HUES6 (cell line): ENCODE results near the gene PVALB.

Experiments
- H3K27ac ChIP-seq: 2 replicates; pipeline ENCODE4 v1.7.0; 2013; ENCODE audit warnings: low read depth, mild to moderate bottlenecking, low read length, inconsistent platforms
- H3K27me3 ChIP-seq: 2 replicates; pipeline ENCODE4 v1.6.1; 2013; ENCODE audit warnings: low read length; ENCODE audit not compliant: control insufficient read depth, insufficient read depth
- H3K36me3 ChIP-seq: 2 replicates; pipeline ENCODE4 v1.6.1; 2013; ENCODE audit warnings: low read length; ENCODE audit not compliant: control insufficient read depth, insufficient read depth
- H3K4me1 ChIP-seq: 2 replicates; pipeline ENCODE4 v1.6.1; 2013; ENCODE audit warnings: low read length; ENCODE audit not compliant: control insufficient read depth, insufficient read depth
- H3K4me3 ChIP-seq: 2 replicates; pipeline ENCODE4 v1.5.1; 2013; ENCODE audit warnings: low read depth, low read length
- H3K9ac ChIP-seq: one replicate; pipeline ENCODE4 v1.6.1; 2013; ENCODE audit warnings: mild to moderate bottlenecking, low read length
- H3K9me3 ChIP-seq: 2 replicates; pipeline ENCODE4 v1.6.1; 2013; ENCODE audit warnings: low read depth, low read length; ENCODE audit not compliant: control insufficient read depth, insufficient read depth

PVALB gene

GRCh38 chr22:36787204-36787988 lies 29.4 kb downstream of the PVALB start:
- H3K27me3 ChIP-seq, result peaks cover 9% of the 10 kb centered on the region; the same call in 1 of the 2 replicates
- H3K9me3 ChIP-seq, result no peaks in the 10 kb centered on the region
- H3K4me1 ChIP-seq, result no peaks in the 10 kb centered on the region; the same call in 1 of the 2 replicates
- no peak overlapping the region for H3K27ac ChIP-seq
- H3K4me3 ChIP-seq, result no peak overlapping the region
- no peak overlapping the region for H3K9ac ChIP-seq
- H3K36me3 ChIP-seq, result no peaks in the 10 kb centered on the region

DNA sequence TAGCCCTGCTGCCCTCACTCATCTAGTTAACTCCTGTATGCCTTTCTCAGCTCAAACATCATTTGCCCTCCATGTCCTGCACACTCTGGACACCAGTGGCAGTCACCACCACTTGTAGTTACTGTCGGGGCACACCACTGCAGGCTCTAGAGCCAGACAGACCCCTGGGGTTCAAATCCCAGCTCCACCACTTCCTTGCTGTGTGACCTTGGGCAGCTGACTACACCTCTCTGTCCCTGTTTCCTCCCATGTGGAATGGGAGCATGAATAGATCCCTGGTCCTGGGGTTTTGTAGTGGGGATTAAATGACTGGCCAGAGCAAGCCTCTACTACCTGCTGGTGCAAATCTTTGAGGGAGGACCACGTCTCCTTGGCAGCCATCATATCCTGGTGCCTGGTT lies 33.1 kb downstream of the PVALB start:
- Histone ChIP-seq H3K9ac (no peak overlapping the region), H3K4me3 (no peak overlapping the region), H3K4me1 (peaks cover 5% of the 10 kb centered on the region), H3K9me3 (peaks cover 10% of the 10 kb centered on the region; the same call in 1 of the 2 replicates), H3K36me3 (no peaks in the 10 kb centered on the region), H3K27ac (no peak overlapping the region), H3K27me3 (peaks cover 13% of the 10 kb centered on the region; the same call in 1 of the 2 replicates)

- H3K27me3 ChIP-seq, result peaks cover 19% of the 10 kb centered on the region
- peaks cover 5% of the 10 kb centered on the region for H3K4me1 ChIP-seq
- H3K9ac ChIP-seq, result no peak overlapping the region
- no peak overlapping the region for H3K27ac ChIP-seq
- peak overlapping the region; percentile 28; the same call in 1 of the 2 replicates for H3K4me3 ChIP-seq
- no peaks in the 10 kb centered on the region for H3K36me3 ChIP-seq
- peaks cover 28% of the 10 kb centered on the region for H3K9me3 ChIP-seq
These were observed 34.9 kb downstream of the PVALB start for GRCh38 chr22:36781656-36782627.

DNA sequence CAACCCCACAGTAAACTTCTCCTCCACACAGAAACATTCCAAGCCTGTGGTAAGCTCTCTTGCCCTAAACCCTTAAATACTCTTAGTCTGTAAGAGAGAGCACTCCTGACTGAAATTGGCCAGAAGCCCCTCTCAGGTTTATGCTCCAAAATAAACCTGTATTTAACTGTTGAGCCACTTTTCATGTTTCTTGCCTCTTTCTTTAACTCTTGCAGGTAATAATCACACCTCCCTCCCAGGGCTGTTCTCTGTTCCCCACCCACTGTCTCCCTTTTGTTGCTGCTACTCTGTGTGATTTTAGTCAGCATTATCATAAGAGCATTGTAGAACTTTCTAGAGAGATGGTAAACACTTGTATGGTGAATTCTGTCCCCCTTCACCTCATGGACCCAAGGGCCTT lies 38.8 kb downstream of the PVALB start:
- H3K27ac ChIP-seq, result no peak overlapping the region
- peaks cover 19% of the 10 kb centered on the region for H3K27me3 ChIP-seq
- no peak overlapping the region for H3K9ac ChIP-seq
- no peaks in the 10 kb centered on the region for H3K36me3 ChIP-seq
- H3K9me3 ChIP-seq, result peaks cover 28% of the 10 kb centered on the region
- no peak overlapping the region for H3K4me3 ChIP-seq
- H3K4me1 ChIP-seq, result peaks cover 13% of the 10 kb centered on the region

DNA sequence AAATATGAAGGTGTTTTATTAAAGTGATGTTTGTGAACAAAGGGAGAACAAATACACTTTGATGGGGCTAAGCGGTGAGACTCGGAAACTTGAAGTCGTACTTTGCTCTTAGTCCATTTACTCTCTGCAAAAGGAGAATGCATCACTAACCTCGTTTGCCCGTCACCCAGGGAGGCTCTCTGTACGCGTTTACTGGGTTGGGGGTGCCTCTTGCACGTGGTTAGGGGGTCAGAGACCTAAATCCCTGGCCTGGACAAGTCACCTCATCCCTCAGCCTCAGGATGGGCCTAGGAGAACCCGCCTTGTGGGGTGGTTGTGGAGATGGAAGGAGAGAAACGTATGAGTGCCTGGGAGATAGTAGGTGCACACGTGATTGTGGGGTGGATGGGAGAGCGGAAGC lies 40.1 kb downstream of the PVALB start:
- 0 out of 2 replicates have a peak, but pooled peaks cover 5% of the 10 kb centered on the region for H3K36me3 ChIP-seq
- H3K9ac ChIP-seq, result no peak overlapping the region
- H3K27ac ChIP-seq, result no peak overlapping the region
- H3K9me3 ChIP-seq, result peaks cover 28% of the 10 kb centered on the region
- peaks cover 11% of the 10 kb centered on the region for H3K4me1 ChIP-seq
- H3K27me3 ChIP-seq, result peaks cover 10% of the 10 kb centered on the region
- H3K4me3 ChIP-seq, result peak overlapping the region; percentile 32

DNA sequence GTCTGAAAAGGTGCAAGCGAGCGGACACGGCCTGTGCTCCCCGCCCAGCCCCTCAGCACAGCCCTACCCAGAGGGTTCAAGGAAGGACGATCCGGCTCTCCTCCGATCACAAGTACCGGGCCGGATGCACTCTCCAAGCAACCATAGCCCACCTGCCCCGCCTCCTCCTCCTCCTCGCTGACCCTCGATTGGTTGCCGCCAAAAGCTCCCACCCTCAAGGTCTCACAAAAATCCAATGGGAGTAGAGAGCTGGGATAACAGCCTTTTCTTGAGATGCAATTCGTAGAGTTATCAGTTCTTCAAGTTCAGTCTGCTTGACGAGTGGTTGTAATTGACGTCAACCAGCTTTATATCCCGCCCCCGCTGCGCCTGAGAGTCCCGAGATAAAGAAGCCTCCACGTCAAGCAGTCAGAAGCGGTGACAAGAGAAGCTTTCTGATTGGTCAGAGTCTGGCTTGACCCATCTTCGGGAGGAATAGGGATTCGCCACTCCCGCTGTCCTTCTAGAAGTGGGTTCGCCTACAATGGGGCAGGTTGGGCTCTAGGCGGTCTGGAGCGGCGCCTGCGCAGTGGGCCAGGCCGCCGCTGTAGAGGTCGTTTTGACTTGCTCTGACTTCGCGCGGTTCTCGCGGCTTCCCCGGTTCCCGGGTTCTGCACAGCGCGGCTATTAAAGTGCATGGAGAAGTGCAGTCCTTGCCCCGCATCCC lies 40.7 kb downstream of the PVALB start, which contains the start of gene IFT27:
Gene IFT27 (minus strand): TSS at position 156 of the 706 bp plus-strand sequence. CDS start 412 bp downstream, outside the sequence.
- peak within 1 kb of the TSS; percentile 89 for H3K4me3 ChIP-seq
- peak within 1 kb of the TSS; percentile 58 for H3K9ac ChIP-seq
- no peak within 1 kb of the TSS for H3K27ac ChIP-seq
- H3K4me1 ChIP-seq, result peaks cover 8% of the 10 kb centered on the region
- peaks cover 28% of the 10 kb centered on the region for H3K9me3 ChIP-seq
- 0 out of 2 replicates have a peak, but pooled peaks cover 5% of the 10 kb centered on the region for H3K36me3 ChIP-seq
- peaks cover 10% of the 10 kb centered on the region for H3K27me3 ChIP-seq

DNA sequence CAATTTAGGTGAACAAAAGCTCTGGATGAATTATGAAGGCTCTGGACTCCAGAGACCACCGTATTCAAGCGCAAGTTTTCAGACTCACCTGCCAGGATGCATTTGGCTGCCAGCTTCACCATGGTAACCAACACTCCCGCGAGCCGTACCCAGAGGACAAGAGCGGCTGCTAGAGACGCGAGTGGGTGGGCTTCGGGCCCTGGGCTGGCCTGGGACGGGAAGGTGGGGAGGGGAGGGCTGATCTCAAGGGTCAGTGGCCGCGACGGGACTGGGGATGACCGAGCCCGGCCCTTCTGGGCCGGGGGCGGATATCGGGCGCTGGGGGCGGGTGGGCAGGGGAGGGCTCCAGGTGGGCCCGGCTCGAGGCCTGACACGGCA lies 41.3 kb downstream of the PVALB start:
- peak overlapping the region; percentile 58 for H3K9ac ChIP-seq
- peaks cover 28% of the 10 kb centered on the region for H3K9me3 ChIP-seq
- H3K4me3 ChIP-seq, result peak overlapping the region; percentile 89
- peaks cover 9% of the 10 kb centered on the region for H3K4me1 ChIP-seq
- H3K36me3 ChIP-seq, result 0 out of 2 replicates have a peak, but pooled peaks cover 5% of the 10 kb centered on the region
- H3K27me3 ChIP-seq, result peaks cover 10% of the 10 kb centered on the region
- no peak overlapping the region for H3K27ac ChIP-seq

DNA sequence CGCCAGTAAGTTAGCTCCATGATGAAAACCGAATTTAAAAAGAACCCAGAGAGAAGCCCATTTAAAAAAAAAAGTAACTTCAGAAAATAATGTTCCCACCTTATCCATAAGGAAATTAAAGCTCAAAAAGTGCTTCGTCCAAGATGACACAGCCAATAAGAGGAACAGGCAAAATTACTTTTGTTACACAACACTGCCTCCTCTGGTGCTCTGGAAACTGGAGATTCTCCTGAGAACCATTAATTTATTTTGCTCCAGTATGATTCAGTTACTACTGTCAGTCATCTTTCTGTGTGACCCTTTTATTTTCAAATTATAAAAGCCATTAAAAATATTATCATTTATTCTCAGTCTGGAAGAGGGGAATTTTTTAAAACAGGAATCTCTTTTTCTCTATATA lies 42.9 kb downstream of the PVALB start:
- Histone ChIP-seq H3K27ac (no peak overlapping the region), H3K36me3 (0 out of 2 replicates have a peak, but pooled peaks cover 5% of the 10 kb centered on the region), H3K9ac (no peak overlapping the region), H3K4me1 (peaks cover 14% of the 10 kb centered on the region), H3K9me3 (peaks cover 20% of the 10 kb centered on the region), H3K27me3 (peaks cover 10% of the 10 kb centered on the region), H3K4me3 (no peak overlapping the region)

- Histone ChIP-seq H3K4me1 (peaks cover 14% of the 10 kb centered on the region), H3K9ac (no peak overlapping the region), H3K4me3 (no peak overlapping the region), H3K27ac (no peak overlapping the region), H3K27me3 (peaks cover 8% of the 10 kb centered on the region), H3K9me3 (peaks cover 6% of the 10 kb centered on the region; the same call in 1 of the 2 replicates), H3K36me3 (peaks cover 8% of the 10 kb centered on the region; the same call in 1 of the 2 replicates)
These were observed 44.4 kb downstream of the PVALB start for GRCh38 chr22:36772451-36772850.

DNA sequence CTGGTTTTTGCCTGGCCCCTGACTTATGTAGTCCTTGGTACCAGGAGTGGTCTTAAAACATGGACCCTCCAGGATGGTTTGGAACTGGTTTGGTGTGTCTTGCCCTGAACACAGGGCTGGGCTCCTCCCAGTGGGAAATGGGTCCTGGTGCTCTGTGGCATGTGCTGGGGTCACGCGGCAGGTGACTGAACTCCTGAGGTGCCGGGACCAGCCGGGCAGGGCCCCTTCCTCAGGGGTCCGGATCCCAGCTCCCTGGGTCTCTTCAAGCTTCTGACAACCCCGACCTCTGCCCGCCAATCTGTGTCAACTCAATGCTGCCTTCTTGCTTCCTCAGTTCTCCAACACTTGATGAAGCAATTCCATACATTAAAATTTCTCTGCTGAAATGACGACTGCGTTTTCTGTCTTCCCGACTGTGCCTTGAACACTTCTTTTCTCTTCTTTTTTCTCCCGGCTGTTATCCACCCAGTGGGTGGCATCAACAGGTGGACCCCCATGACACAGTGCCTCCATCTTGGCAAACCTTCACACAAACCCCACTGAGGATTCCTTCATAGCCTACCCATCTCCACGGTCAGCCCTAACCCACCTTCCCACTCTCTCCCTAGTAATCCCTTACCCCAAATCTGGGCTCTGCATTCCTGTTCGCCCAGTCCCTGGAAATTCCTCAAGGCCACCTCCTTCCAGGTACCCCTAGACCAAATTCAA lies 45.3 kb downstream of the PVALB start:
- Histone ChIP-seq H3K9me3 (no peaks in the 10 kb centered on the region), H3K4me1 (peaks cover 10% of the 10 kb centered on the region; the same call in 1 of the 2 replicates)

More for the DNA sequence above, 45.3 kb downstream of the PVALB start:
- peaks cover 17% of the 10 kb centered on the region; the same call in 1 of the 2 replicates for H3K36me3 ChIP-seq
- no peak overlapping the region for H3K4me3 ChIP-seq
- H3K27me3 ChIP-seq, result no peaks in the 10 kb centered on the region
- H3K27ac ChIP-seq, result no peak overlapping the region
- no peak overlapping the region for H3K9ac ChIP-seq
